Parathyroid adenoma (tissue), 2 donors: ENCODE measurements around the gene BRAF.

ENCODE experiments used
- H2AFZ ChIP-seq: fragments of 300-600 bp; sonication (generic); one replicate; pipeline ENCODE4 v1.7.0; 2017; ENCODE audit warnings: antibody characterized with exemption, mild to moderate bottlenecking
- H3K27ac ChIP-seq: fragments of 300-600 bp; sonication (generic); one replicate; pipeline ENCODE4 v1.7.0; 2017
- H3K27me3 ChIP-seq: fragments of 300-600 bp; sonication (generic); one replicate; pipeline ENCODE4 v1.7.0; 2017; ENCODE audit warnings: low read length; ENCODE audit not compliant: control insufficient read depth, insufficient read depth
- H3K36me3 ChIP-seq: fragments of 300-600 bp; sonication (generic); one replicate; pipeline ENCODE4 v1.7.0; 2017; ENCODE audit warnings: low read length; ENCODE audit not compliant: control insufficient read depth, insufficient read depth
- H3K4me1 ChIP-seq: fragments of 300-600 bp; sonication (generic); one replicate; pipeline ENCODE4 v1.7.0; 2017; ENCODE audit warnings: control low read depth
- H3K4me2 ChIP-seq: fragments of 300-600 bp; sonication (generic); one replicate; pipeline ENCODE4 v1.7.0; 2017; ENCODE audit warnings: low read length
- H3K4me3 ChIP-seq: fragments of 300-600 bp; sonication (generic); one replicate; pipeline ENCODE4 v1.7.0; 2017; ENCODE audit warnings: low read depth, low read length
- H3K79me2 ChIP-seq: fragments of 300-600 bp; sonication (generic); one replicate; pipeline ENCODE4 v1.7.0; 2017; ENCODE audit warnings: control low read depth
- H3K9ac ChIP-seq: fragments of 300-600 bp; sonication (generic); one replicate; pipeline ENCODE4 v1.7.0; 2017; ENCODE audit warnings: mild to moderate bottlenecking
- H3K9me3 ChIP-seq: fragments of 300-600 bp; sonication (generic); one replicate; pipeline ENCODE4 v1.7.0; 2017; ENCODE audit warnings: low read length; ENCODE audit not compliant: control insufficient read depth
- TF ChIP-seq, protein P1 (sequence below): fragments of 300-600 bp; sonication (generic); IDR thresholded peaks from one replicate; pipeline ENCODE4 v1.7.0; 2017; ENCODE audit warnings: antibody characterized with exemption, mild to moderate bottlenecking
- donor health status: primary hyperparathyroidism.

BRAF gene

DNA sequence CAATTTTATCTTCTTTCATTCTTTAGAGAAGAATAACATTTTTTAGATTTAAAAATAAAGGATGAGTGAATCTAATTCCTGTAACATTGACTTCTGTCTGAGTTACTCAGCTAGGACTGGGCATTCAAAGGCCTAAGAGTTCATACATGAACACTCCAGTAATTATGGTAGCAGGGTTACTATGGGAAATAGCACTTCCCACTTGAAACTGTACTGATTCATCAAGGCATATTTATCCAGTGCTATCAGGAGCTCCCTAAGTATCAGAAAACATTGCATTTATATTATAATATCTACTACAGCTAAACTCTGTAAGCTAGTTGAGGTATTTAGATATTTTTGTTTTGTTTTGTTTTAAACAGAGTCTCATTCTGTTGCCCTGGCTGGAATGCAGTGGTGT, 186.4 kb downstream of the BRAF start:
- H3K4me1 ChIP-seq: no peaks in the 10 kb centered on the region
- H3K79me2 ChIP-seq: no peaks in the 10 kb centered on the region
- H3K36me3 ChIP-seq: no peaks in the 10 kb centered on the region
- H3K27me3 ChIP-seq: no peaks in the 10 kb centered on the region
- no peak overlapping the region for H3K9ac ChIP-seq
- H3K27ac ChIP-seq: no peak overlapping the region
- no peak overlapping the region for H2AFZ ChIP-seq
- TF ChIP-seq, protein P1, sequence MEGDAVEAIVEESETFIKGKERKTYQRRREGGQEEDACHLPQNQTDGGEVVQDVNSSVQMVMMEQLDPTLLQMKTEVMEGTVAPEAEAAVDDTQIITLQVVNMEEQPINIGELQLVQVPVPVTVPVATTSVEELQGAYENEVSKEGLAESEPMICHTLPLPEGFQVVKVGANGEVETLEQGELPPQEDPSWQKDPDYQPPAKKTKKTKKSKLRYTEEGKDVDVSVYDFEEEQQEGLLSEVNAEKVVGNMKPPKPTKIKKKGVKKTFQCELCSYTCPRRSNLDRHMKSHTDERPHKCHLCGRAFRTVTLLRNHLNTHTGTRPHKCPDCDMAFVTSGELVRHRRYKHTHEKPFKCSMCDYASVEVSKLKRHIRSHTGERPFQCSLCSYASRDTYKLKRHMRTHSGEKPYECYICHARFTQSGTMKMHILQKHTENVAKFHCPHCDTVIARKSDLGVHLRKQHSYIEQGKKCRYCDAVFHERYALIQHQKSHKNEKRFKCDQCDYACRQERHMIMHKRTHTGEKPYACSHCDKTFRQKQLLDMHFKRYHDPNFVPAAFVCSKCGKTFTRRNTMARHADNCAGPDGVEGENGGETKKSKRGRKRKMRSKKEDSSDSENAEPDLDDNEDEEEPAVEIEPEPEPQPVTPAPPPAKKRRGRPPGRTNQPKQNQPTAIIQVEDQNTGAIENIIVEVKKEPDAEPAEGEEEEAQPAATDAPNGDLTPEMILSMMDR: no peak
- H3K9me3 ChIP-seq: no peaks in the 10 kb centered on the region
- H3K4me2 ChIP-seq: no peak overlapping the region
- no peak overlapping the region for H3K4me3 ChIP-seq

DNA sequence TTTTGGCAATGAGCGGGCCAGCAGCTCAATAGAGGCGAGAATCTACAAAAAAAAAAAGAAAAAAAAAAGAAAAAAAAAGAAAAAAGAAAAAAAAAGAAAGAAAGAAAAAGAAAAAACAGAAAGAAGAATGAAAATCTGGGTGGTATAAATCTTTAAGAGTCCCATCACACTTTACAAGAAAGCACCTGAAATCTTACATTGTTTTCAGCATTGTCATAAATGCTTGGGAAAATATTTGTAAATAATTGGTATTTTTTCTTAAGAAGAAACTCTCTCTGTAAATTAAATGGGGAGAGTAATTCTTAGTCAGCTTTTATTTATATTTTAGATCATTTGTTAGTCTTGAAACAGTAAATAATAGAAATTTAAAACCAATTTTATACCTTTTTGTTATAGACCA, 190.0 kb downstream of the BRAF start:
- no peaks in the 10 kb centered on the region for H3K36me3 ChIP-seq
- no peak overlapping the region for H3K4me3 ChIP-seq
- no peaks in the 10 kb centered on the region for H3K27me3 ChIP-seq
- no peaks in the 10 kb centered on the region for H3K79me2 ChIP-seq
- H3K27ac ChIP-seq: no peak overlapping the region
- no peak overlapping the region for H3K9ac ChIP-seq
- H3K4me2 ChIP-seq: no peak overlapping the region
- TF ChIP-seq, protein P1: no peak
- H3K4me1 ChIP-seq: no peaks in the 10 kb centered on the region
- no peaks in the 10 kb centered on the region for H3K9me3 ChIP-seq
- no peak overlapping the region for H2AFZ ChIP-seq

DNA sequence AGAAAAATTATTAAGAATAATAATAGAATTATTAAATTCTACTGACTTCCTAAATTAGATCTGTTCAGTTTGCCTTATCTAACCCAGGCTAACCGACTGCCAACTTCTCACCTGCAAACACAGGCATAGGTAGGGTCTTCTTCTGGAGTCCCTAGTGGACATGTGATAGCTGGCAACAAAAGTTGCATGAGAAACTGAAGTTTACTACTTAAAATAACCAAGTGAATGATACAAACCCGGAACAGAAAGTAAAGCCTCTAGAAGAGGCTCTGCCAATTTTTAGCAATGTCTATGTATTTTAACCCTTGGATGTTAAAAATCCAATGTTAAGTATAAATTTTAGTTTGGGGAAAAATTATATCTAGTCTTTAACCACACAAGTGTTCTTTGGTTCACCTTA, 190.6 kb downstream of the BRAF start:
- Histone ChIP-seq H3K36me3 (no peaks in the 10 kb centered on the region), H3K4me2 (no peak overlapping the region), H3K4me1 (no peaks in the 10 kb centered on the region), H2AFZ (no peak overlapping the region), H3K9ac (no peak overlapping the region), H3K27me3 (no peaks in the 10 kb centered on the region), H3K79me2 (no peaks in the 10 kb centered on the region), H3K4me3 (no peak overlapping the region), H3K9me3 (no peaks in the 10 kb centered on the region), H3K27ac (no peak overlapping the region)
- TF ChIP-seq, protein P1: no peak

DNA sequence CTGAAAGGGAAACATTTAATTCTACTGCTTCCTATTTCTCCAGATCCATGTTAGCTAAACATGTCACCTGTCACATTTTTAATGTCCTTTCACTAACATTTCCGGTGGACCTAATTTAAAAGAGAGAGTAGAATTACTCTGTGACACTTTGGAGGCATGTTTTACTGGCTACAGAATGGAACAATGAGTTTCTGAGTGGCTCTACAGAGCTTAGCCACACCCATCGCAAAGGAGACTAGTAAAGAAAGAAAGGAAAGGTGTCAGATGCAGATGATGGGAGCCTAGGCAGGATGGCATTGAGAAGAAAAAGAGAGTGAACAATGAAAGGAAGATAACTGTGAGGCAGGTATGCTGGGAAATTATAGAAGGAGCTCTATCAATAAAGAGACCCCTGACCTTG, 192.3 kb downstream of the BRAF start:
- no peaks in the 10 kb centered on the region for H3K4me1 ChIP-seq
- no peak overlapping the region for H3K27ac ChIP-seq
- no peaks in the 10 kb centered on the region for H3K27me3 ChIP-seq
- H3K4me2 ChIP-seq: no peak overlapping the region
- TF ChIP-seq, protein P1: no peak
- H3K9me3 ChIP-seq: no peaks in the 10 kb centered on the region
- no peak overlapping the region for H2AFZ ChIP-seq
- no peak overlapping the region for H3K9ac ChIP-seq
- H3K4me3 ChIP-seq: no peak overlapping the region
- H3K79me2 ChIP-seq: no peaks in the 10 kb centered on the region
- H3K36me3 ChIP-seq: no peaks in the 10 kb centered on the region

GRCh38 chr7:140726281-140726680, 198.4 kb downstream of the BRAF start:
- Histone ChIP-seq H3K9me3 (no peaks in the 10 kb centered on the region), H3K4me1 (no peaks in the 10 kb centered on the region), H3K27me3 (no peaks in the 10 kb centered on the region), H2AFZ (no peak overlapping the region), H3K9ac (no peak overlapping the region), H3K36me3 (no peaks in the 10 kb centered on the region), H3K4me3 (no peak overlapping the region), H3K27ac (no peak overlapping the region), H3K4me2 (no peak overlapping the region), H3K79me2 (no peaks in the 10 kb centered on the region)
- TF ChIP-seq, protein P1: peak; percentile 47
